Right renal cortex interstitium (tissue), 3 donors: ENCODE results near the gene QPRT. TPM values are rescaled to one million over a fixed set of nuclear protein-coding genes. Genes with fewer than 3 reads are reported as not detected.
"Not testable (repeated sequence)": the region's sequence is repeated elsewhere in the genome, so short reads cannot be mapped to it uniquely, and the experiment has no call there.

Source experiments
- DNase-seq, 3 donors: peaks; one replicate each; pipeline ENCODE4 v3.0.0-alpha.2; 2013; ENCODE audit warnings: low read depth in 3 of 3, low spot score in 2 of 3
- polyA plus RNA-seq, 3 donors: library from polyadenylated mRNA; unstranded; fragments of 120-200 nt; gene quantifications; one replicate each; pipeline ENCODE4 v1.2.1, GENCODE V29; 2013; ENCODE audit not compliant: insufficient read length in 3 of 3

The QPRT gene
- polyA plus RNA-seq, 3 donors = 115 to 144 (median 131) TPM

DNA sequence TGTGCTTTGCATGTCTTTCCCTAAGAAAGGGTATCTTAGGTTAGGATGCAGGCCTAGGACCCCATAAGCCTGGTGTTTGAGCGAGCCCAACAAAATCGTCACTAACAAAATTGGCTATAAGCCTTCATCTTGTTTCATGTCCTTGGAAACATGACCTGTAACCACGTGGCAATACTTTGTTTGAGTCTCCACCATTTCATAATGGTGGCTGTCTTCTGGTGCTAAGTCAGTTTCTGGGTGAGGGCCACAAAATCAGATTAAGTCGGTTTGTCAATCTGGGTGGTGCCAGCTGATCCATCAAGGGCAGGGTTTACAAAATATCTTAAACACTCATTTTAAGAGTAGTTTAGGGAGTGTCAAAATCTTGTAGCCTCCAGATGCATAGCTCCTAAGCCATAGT, 33.8 kb downstream of the QPRT start:
- DNase-seq = no peak

GRCh38 chr16:29714396-29714795, 35.4 kb downstream of the QPRT start:
- DNase-seq = no peak

- DNase-seq = no peak
Measured at GRCh38 chr16:29714972-29715371, 36.0 kb downstream of the QPRT start.

GRCh38 chr16:29717113-29717512, 38.1 kb downstream of the QPRT start:
- no peak for DNase-seq

GRCh38 chr16:29719063-29719462, 40.1 kb downstream of the QPRT start:
- DNase-seq = no peak

- no peak for DNase-seq
Measured at GRCh38 chr16:29720703-29721102, 41.7 kb downstream of the QPRT start.

DNA sequence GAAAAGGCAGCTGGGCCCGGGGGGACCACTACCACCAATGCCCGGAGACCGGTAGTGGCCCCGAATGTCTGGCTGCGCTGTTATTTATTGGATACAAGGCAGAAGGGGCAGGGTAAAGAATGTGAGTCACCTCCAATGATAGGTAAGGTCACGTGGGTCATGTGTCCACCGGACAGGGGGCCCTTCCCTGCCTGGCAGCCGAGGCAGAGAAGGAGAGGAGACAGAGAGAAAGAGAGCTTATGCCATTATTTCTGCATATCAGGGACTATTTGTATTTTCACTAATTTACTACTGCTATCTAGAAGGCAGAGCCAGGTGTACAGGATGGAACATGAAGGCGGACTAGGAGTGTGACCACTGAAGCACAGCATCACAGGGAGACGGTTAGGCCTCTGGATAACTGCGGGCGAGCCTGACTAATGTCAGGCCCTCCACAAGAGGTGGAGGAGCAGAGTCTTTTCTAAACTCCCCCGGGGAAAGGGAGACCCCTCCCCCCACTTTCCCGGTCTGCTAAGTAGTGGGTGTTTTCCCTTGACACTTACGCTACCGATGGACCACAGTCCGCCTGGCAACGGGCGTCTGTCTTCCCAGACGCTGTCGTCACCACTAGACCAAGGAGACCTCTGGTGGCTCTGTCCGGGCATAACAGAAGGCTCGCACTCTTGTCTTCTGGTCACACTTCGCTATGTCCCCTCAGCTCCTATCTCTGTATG, 42.3 kb downstream of the QPRT start:
- DNase-seq = peak in 2 of 3 donors; percentile 54 to 55

DNA sequence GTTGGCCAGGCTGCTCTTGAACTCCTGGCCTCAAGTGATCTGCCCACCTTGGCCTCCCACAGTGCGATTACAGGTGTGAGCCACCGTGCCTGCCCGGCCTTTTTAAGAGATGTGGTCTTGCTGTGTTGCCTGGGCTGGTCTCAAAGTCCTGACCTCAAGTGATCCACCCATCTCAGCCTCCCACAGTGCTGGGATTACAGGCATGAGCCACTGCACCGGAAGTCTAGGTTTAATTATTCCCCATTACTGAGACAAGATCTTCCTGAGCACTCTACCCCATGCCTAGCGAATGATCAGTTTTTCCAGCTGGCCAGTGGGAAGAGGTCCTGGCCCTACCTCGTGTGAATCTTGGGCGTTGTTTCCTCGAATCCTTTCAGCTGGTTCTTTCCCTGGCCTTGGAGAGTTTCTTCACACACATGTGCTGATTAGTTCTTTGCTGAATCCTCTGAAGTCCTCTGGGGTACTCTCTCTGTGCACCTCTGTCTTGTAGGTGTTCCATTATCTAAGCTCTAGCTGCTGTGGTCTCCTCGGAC, 47.9 kb downstream of the QPRT start:
- no peak for DNase-seq

DNA sequence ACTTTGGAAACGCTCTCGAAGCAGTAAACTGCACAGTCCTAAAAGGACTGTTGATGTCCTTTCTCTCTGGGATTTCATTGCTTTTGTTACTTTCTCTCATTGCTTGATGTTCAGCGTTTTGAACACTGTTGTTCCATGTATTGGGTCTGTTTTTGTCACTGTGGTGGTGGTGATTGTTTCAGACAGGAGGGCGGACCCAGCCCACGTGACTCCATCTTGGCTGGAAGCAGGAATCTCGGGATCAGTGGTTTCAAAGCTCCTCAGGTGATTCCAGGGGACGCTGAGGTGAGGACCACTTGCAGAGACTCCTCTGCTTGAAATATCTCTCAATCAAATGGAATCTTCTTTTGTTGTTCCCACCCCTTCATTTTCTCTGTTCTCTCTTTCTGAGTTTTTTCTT, 48.5 kb downstream of the QPRT start:
- no peak for DNase-seq

- no peak for DNase-seq
Measured at GRCh38 chr16:29729116-29729521, 50.1 kb downstream of the QPRT start.

DNA sequence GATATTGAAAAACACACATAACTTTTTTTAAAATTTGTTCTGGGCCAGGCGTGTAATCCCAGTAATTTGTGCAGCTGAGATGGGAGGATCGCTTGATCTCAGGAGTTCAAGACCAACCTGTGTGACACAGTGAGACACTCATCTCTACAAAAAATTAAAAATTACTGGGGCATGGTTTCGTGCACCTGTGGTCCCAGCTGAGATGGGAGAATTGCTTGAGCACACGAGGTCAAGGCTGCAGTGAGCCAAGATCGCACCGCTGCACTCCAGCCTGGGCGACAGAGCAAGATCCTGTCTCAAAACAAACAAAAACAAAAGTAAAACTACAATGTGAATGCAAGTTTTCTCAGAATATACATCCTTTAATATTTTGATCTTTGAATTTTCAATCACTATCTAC, 51.7 kb downstream of the QPRT start:
- DNase-seq = no peak

DNA sequence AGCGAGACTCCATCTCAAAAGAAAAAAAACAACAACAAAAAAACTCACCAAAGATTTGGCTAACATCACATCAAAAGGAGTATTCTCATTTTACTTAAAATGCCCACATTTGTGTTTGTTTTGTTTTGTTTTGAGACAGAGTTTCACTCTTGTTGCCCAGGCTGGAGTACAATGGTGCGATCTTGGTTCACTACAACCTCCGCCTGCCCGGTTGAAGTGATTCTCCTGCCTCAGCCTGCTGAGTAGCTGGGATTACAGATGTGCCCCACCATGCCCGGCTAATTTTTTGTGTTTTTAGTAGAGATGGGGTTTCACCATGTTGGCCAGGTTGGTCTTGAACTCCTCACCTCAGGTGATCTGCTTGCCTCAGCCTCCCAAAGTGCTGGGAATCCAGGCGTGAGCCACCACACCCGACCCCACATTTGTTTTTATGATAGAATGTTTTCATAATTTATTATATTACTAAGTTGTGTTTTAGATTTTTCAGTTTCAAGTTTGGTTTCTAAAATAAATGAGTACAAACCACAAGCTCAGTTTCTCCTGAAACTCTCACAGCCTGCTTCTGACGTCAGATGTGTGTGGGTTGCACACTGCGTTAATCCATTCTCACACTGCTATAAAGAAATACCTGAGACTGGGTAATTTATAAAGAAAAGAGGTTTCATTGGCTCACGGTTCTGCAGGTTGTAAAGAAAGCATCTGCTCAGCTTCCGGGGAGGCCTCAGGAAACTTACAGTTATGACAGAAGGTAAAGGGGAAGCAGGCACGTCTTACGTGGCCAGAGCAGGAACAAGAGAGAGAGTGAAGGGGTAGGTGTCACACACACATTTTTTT, 53.0 kb downstream of the QPRT start:
- DNase-seq = not testable (repeated sequence)

GRCh38 chr16:29734786-29735185, 55.8 kb downstream of the QPRT start:
- no peak for DNase-seq

DNA sequence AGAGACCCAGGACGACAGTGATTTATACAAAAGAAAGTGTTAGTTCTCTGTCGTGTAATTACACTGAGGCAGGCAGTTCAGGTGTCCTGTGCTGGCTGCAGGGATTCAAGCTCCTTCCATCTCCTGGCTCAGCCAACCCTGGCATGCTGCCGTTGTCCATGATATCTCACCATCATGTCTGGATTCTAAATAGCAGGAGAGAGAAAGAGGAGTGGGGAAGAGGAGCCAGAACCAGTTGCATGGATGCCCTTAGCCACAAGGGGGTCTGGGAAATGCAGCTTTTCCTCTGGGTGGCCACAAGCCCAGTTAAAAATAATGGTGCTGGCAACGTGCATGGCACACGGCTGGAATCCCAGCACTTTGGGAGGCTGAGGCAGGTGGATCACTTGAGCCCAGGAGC, 57.1 kb downstream of the QPRT start:
- no peak for DNase-seq

GRCh38 chr16:29736764-29737163, 57.8 kb downstream of the QPRT start:
- DNase-seq = no peak

DNA sequence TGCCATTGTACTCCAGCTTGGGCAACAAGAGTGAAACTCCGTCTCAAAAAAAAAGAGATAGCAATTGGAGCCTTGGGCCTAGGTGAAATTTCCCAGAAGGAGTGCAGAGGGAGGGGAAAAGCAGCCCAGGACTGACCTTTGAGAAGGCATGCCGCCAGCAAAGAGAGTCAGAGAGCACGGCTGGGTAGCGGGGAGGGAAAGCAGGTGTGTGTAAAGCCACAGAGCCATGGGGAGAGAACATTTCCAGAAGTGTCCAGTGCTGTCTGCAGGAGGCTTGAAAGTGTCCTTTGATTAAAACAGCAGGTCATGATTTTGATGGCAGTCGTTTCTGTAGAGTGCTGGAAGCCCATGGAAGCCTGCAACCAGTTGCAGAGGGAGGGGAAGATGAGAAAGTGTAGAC, 58.7 kb downstream of the QPRT start:
- no peak for DNase-seq

DNA sequence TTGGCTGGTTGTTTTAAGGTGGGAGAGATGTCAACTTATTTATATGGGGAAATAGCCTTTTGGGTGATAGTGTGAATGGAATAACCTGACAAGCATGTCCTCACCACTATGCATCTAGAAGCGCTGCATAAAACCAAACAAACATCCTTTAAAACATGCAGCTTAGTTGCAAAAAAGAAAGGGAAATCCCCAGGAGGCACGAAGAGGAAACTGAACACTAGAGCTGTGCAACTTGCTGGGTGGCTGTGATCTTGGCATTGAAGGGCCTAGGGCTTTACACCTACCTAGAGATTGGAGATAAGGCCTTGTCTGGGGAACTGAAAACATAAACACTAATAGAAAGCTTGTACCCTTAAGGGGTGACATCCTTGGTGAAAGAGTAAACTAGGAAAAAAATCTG, 59.5 kb downstream of the QPRT start:
- DNase-seq = no peak

GRCh38 chr16:29739927-29740629, 61.1 kb downstream of the QPRT start:
- DNase-seq = not testable (repeated sequence)

DNA sequence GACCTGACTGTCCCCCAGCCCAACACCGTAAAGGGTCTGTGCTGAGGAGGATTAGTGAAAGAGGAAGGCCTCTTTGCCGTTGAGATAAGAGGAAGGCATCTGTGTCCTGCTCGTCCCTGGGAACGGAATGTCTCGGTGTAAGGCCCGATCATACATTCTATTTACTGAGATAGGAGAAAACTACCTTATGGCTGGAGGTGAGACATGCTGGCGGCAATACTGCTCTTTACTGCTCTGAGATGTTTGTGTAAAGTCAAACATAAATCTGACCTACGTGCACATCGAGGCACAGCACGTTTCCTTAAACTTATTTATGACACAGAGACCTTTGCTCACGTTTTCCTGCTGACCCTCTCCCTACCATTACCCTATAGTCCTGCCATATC, 61.6 kb downstream of the QPRT start:
- not testable (repeated sequence) for DNase-seq

GRCh38 chr16:29742683-29743275, 63.8 kb downstream of the QPRT start:
- DNase-seq = no peak

DNA sequence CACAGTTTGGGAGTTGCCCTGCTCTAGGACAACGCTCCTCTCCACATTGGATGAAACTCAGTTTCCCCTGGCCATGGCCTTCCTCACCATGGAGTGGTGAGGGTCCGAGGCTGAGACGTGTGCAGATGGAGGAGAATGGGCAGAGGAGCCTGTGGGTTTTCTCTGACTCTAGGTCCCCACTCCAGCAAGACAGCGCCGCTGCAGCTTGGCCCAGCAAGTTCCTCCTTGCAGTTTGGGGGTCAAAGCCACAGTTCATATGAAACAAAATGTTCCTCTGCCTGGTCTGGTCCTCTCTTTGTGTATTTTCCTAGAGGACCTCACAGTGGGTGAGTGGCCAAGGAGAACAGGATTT, 64.5 kb downstream of the QPRT start:
- no peak for DNase-seq
